HCT116 (cell line): ENCODE measurements around the gene TMEFF2. TPM values are rescaled to one million over a fixed set of nuclear protein-coding genes. Genes with fewer than 3 reads are reported as not detected.

Source experiments
- ATAC-seq: fragments of 200-7000 bp; cut with Tn5 transposase; 2 replicates; pipeline ENCODE4 v1.9.1; 2020; ENCODE audit warnings: mild to moderate bottlenecking, moderate library complexity
- BruUV-seq: library from RNA; stranded (reverse); fragments of 400-500 nt; replicated peaks from 2 replicates; lab custom pipeline; 2021; lab: Mats Ljungman, UMichigan
- CTCF ChIA-PET: fragments of 300-600 bp; sonication (Branson Sonifier 250); formaldehyde crosslinking; loops from one replicate; lab custom pipeline; 2021; ENCODE audit warnings: antibody characterized with exemption; lab: Charles Lee
- POLR2A ChIA-PET: fragments of 300-600, 350-600 bp; sonication (Branson Sonifier 250); formaldehyde crosslinking; loops from one replicate; lab custom pipeline; 2021; ENCODE audit warnings: antibody characterized with exemption; lab: Charles Lee
- RAD21 ChIA-PET, 2 experiments: fragments of 300-600 bp; sonication (Branson Sonifier 250); formaldehyde crosslinking; loops; one replicate each; lab custom pipeline; 2023; ENCODE audit warnings: low total read pairs in 2 of 2; ENCODE audit not compliant: uncharacterized antibody in 2 of 2, unreplicated experiment in 2 of 2, low non-redundant PET in 1 of 2; lab: Charles Lee
- DNase-seq: peaks from one replicate; pipeline ENCODE4 v3.0.0-alpha.2; 2010; ENCODE audit warnings: low read depth, low spot score
- H2AFZ ChIP-seq: fragments of 200-600 bp; shearing (Covaris generic), sonication (generic); 2 replicates; pipeline ENCODE4 v1.6.1; 2017; ENCODE audit warnings: low read depth, mixed run types, mixed read lengths, antibody characterized with exemption, low read length; ENCODE audit not compliant: poor library complexity, severe bottlenecking
- H3K27ac ChIP-seq: 2 replicates; pipeline ENCODE4 v1.5.1; 2012; ENCODE audit warnings: low read depth, low read length
- H3K27me3 ChIP-seq: fragments of 200-600 bp; sonication (generic); 2 replicates; pipeline ENCODE4 v1.6.1; 2016; ENCODE audit warnings: mixed run types, low read length, mixed read lengths; ENCODE audit not compliant: insufficient read depth
- H3K36me3 ChIP-seq, 2 experiments: fragments of 200-500 bp in 1 of 2; fragments of 200-600 bp in 1 of 2; sonication (Bioruptor generic) in 1 of 2; sonication (generic) in 1 of 2; 2 replicates each; pipeline versions ENCODE4 v1.5.1 to v1.6.1; 2014 to 2016; ENCODE audit warnings: low read length in 2 of 2, inconsistent platforms in 1 of 2, mixed read lengths in 1 of 2, mixed run types in 1 of 2; ENCODE audit not compliant: insufficient read depth in 2 of 2, control insufficient read depth in 1 of 2
- H3K4me1 ChIP-seq, 2 experiments: fragments of 200-600 bp in 1 of 2; sonication (generic) in 1 of 2; 2 replicates each; pipeline versions ENCODE4 v1.5.1 to v1.6.1; 2012 to 2017; ENCODE audit warnings: low read length in 2 of 2, inconsistent platforms in 1 of 2, mild to moderate bottlenecking in 1 of 2, mixed read lengths in 1 of 2, mixed run types in 1 of 2, moderate library complexity in 1 of 2; ENCODE audit not compliant: insufficient read depth in 2 of 2, control insufficient read depth in 1 of 2
- H3K4me2 ChIP-seq: fragments of 200-600 bp; sonication (generic); 2 replicates; pipeline ENCODE4 v1.6.1; 2017; ENCODE audit warnings: mixed run types, low read length, mixed read lengths
- H3K4me3 ChIP-seq, 2 experiments: fragments of 200-600 bp in 1 of 2; sonication (generic) in 1 of 2; replicated peaks in 1 of 2; 2 replicates each; pipeline ENCODE4 v1.5.1; 2011 to 2016; ENCODE audit warnings: low read length in 2 of 2, control low read depth in 1 of 2, low read depth in 1 of 2, mild to moderate bottlenecking in 1 of 2, mixed read lengths in 1 of 2, mixed run types in 1 of 2
- H3K79me2 ChIP-seq: fragments of 200-600 bp; sonication (generic); 2 replicates; pipeline ENCODE4 v1.6.1; 2017; ENCODE audit warnings: mild to moderate bottlenecking, mixed run types, low read length, moderate library complexity, mixed read lengths; ENCODE audit not compliant: insufficient read depth
- H3K9ac ChIP-seq: fragments of 200-600 bp; sonication (generic); 2 replicates; pipeline ENCODE4 v1.6.1; 2016; ENCODE audit warnings: low read length, mixed read lengths
- H3K9me2 ChIP-seq: fragments of 200-600 bp; sonication (generic), shearing (Covaris generic); 2 replicates; pipeline ENCODE4 v1.6.1; 2017; ENCODE audit warnings: mixed run types, mild to moderate bottlenecking, moderate library complexity; ENCODE audit not compliant: insufficient read depth
- H3K9me3 ChIP-seq, 2 experiments: fragments of 200-500 bp in 1 of 2; fragments of 200-600 bp in 1 of 2; sonication (Bioruptor generic) in 1 of 2; sonication (generic) in 1 of 2; 2 replicates each; pipeline ENCODE4 v1.6.1; 2014 to 2017; ENCODE audit warnings: low read length in 2 of 2, mixed read lengths in 2 of 2, inconsistent platforms in 1 of 2, low read depth in 1 of 2, mild to moderate bottlenecking in 1 of 2, mixed run types in 1 of 2, moderate library complexity in 1 of 2; ENCODE audit not compliant: control insufficient read depth in 1 of 2, insufficient read depth in 1 of 2
- H4K20me1 ChIP-seq: fragments of 200-600 bp; sonication (generic), shearing (Covaris generic); 2 replicates; pipeline ENCODE4 v1.6.1; 2017; ENCODE audit warnings: mixed run types, mild to moderate bottlenecking, moderate library complexity; ENCODE audit not compliant: insufficient read depth
- ATF3 ChIP-seq: IDR thresholded peaks from 2 replicates; pipeline ENCODE4 v1.6.1; 2012
- CBX3 ChIP-seq: IDR thresholded peaks from 2 replicates; pipeline ENCODE4 v1.6.1; 2012; ENCODE audit warnings: low read depth
- CEBPB ChIP-seq: IDR thresholded peaks from 2 replicates; pipeline ENCODE4 v1.6.1; 2012; ENCODE audit warnings: low read depth
- CTCF ChIP-seq, 3 experiments: fragments of 200-600 bp in 1 of 3; sonication (generic) in 1 of 3; IDR thresholded peaks in 2 of 3; conservative IDR thresholded peaks in 1 of 3; 2 replicates each; pipeline ENCODE4 v1.5.1; 2012 to 2017; ENCODE audit warnings: low read depth in 2 of 3, low read length in 2 of 3, antibody characterized with exemption in 1 of 3, borderline replicate concordance in 1 of 3, control low read depth in 1 of 3, mild to moderate bottlenecking in 1 of 3, mixed read lengths in 1 of 3, mixed run types in 1 of 3, moderate library complexity in 1 of 3; ENCODE audit not compliant: insufficient read depth in 1 of 3
- EGR1 ChIP-seq: IDR thresholded peaks from 2 replicates; pipeline ENCODE4 v1.6.1; 2012; ENCODE audit warnings: low read depth
- ELF1 ChIP-seq: IDR thresholded peaks from 2 replicates; pipeline ENCODE4 v1.6.1; 2012; ENCODE audit warnings: low read depth, borderline replicate concordance
- EZH2 ChIP-seq: fragments of 200-600 bp; sonication (generic); IDR thresholded peaks from 2 replicates; pipeline ENCODE4 v1.6.1; 2017; ENCODE audit warnings: antibody characterized with exemption, mixed run types
- EZH2phosphoT487 ChIP-seq: fragments of 200-600 bp; IDR thresholded peaks from 2 replicates; pipeline ENCODE4 v1.6.1; 2018; ENCODE audit warnings: antibody characterized with exemption, borderline replicate concordance
- FOSL1 ChIP-seq: IDR thresholded peaks from 2 replicates; pipeline ENCODE4 v1.6.1; 2012; ENCODE audit warnings: low read depth
- JUND ChIP-seq: IDR thresholded peaks from 2 replicates; pipeline ENCODE4 v1.6.1; 2012
- MAX ChIP-seq: IDR thresholded peaks from 2 replicates; pipeline ENCODE4 v1.6.1; 2012
- POLR2A ChIP-seq: IDR thresholded peaks from 2 replicates; pipeline ENCODE4 v1.7.0; 2011; ENCODE audit warnings: borderline replicate concordance; ENCODE audit not compliant: insufficient read depth, insufficient read length; ENCODE audit errors: extremely low read depth
- POLR2AphosphoS5 ChIP-seq: IDR thresholded peaks from 2 replicates; pipeline ENCODE4 v1.6.1; 2011; ENCODE audit warnings: mild to moderate bottlenecking, low read depth, low read length, moderate library complexity
- RAD21 ChIP-seq: IDR thresholded peaks from 2 replicates; pipeline ENCODE4 v1.6.1; 2012; ENCODE audit warnings: low read depth, mild to moderate bottlenecking
- SIN3A ChIP-seq: IDR thresholded peaks from 2 replicates; pipeline ENCODE4 v1.6.1; 2012; ENCODE audit warnings: low read depth
- SP1 ChIP-seq: IDR thresholded peaks from 2 replicates; pipeline ENCODE4 v1.6.1; 2012; ENCODE audit warnings: low read depth
- SRF ChIP-seq: IDR thresholded peaks from 2 replicates; pipeline ENCODE4 v1.6.1; 2012; ENCODE audit warnings: low read depth
- TCF7L2 ChIP-seq: IDR thresholded peaks from 2 replicates; pipeline ENCODE4 v1.7.0; 2011; ENCODE audit warnings: borderline replicate concordance, inconsistent platforms; ENCODE audit not compliant: insufficient read depth, insufficient read length; ENCODE audit errors: extremely low read depth
- YY1 ChIP-seq: IDR thresholded peaks from 2 replicates; pipeline ENCODE4 v1.6.1; 2011; ENCODE audit warnings: low read length, low read depth, moderate library complexity, mild to moderate bottlenecking; ENCODE audit not compliant: insufficient replicate concordance; ENCODE audit errors: extremely low read depth
- ZBTB33 ChIP-seq: IDR thresholded peaks from 2 replicates; pipeline ENCODE4 v1.6.1; 2011; ENCODE audit warnings: mild to moderate bottlenecking, low read length, moderate library complexity; ENCODE audit not compliant: insufficient replicate concordance; ENCODE audit errors: extremely low read depth
- ZFX ChIP-seq: fragments of 450-650 bp; IDR thresholded peaks from 2 replicates; pipeline ENCODE4 v1.6.1; 2017
- ZNF274 ChIP-seq: fragments of 200-500 bp; sonication (Bioruptor generic); IDR thresholded peaks from 2 replicates; pipeline ENCODE4 v1.6.1; 2014; ENCODE audit warnings: mild to moderate bottlenecking, low read depth, low read length, inconsistent platforms
- intact Hi-C: fragments of 100-400 bp; cut with micrococcal nuclease; formaldehyde crosslinking; loops from 2 replicates; pipeline ENCODE4 v1.10.0; 2022
- total RNA-seq: library from RNA; stranded (reverse); gene quantifications from one replicate; pipeline ENCODE4 v1.2.1, GENCODE V29; 2021; ENCODE audit not compliant: unreplicated experiment

TMEFF2 gene
- total RNA-seq, 1 experiment from 2014 or later = not detected

GRCh38 chr2:191927319-191927867 is 267.3 kb downstream of the TMEFF2 start:
- CTCF ChIA-PET = no interaction called here
- DNase-seq (peak; percentile 79), ATAC-seq (peak; percentile 78)
- Histone ChIP-seq H3K9me2 (no peaks in the 10 kb centered on the region), H3K27ac (peak overlapping the region; percentile 20; the same call in 1 of the 2 replicates), H3K9ac (no peak overlapping the region), H3K9me3 (no peaks in the 10 kb centered on the region), H3K79me2 (no peaks in the 10 kb centered on the region), H3K4me1 (peaks cover 14 to 18% of the 10 kb centered on the region in 2 experiments), H3K27me3 (no peaks in the 10 kb centered on the region), H3K4me2 (peak overlapping the region; percentile 21; the same call in 1 of the 2 replicates), H2AFZ (peak overlapping the region; percentile 28), H4K20me1 (no peaks in the 10 kb centered on the region), H3K36me3 (no peaks in the 10 kb centered on the region), H3K4me3 (no peak overlapping the region)
- intact Hi-C loops = no loop called here
- POLR2A ChIA-PET = interaction anchor here (0.7 kb wide), 1 partner anchor 374 kb away, joined by 3 read pairs; no protein-coding TSS in a partner anchor
- RAD21 ChIA-PET = no interaction called here
- no TSS peak for BruUV-seq
- TF ChIP-seq ZBTB33 (no peak), EGR1 (no peak), YY1 (peak; percentile 24), RAD21 (no peak), TCF7L2 (peak; percentile 18), SIN3A (no peak), EZH2 (no peak), POLR2A (no peak), CBX3 (peak; percentile 55), ZFX (no peak), MAX (peak; percentile 40; the same call in 1 of the 2 replicates), SRF (no peak), ELF1 (no peak), CEBPB (no peak; the same call in 1 of the 2 replicates), FOSL1 (peak; percentile 68), SP1 (0 out of 2 replicates have a peak, but pooled peaks have one; percentile 46), POLR2AphosphoS5 (0 out of 2 replicates have a peak, but pooled peaks have one; percentile 23), JUND (peak; percentile 54; the same call in 1 of the 2 replicates), EZH2phosphoT487 (no peak), ATF3 (no peak), CTCF (IDR thresholded peaks at IDR 0.05 in 2 of 3, conservative IDR thresholded peaks at IDR 0.05 in 1 of 3; ENCODE audit: borderline replicate concordance in 1 of 3, insufficient read depth in 1 of 3, low read depth in 2 of 3, low read length in 2 of 3) (no peak), ZNF274 (no peak)
